NCI-H82 treated with DMSO at 0.1 percent for 48 hours (cell line): ENCODE results near the gene SAFB.

Experiments
- DNase-seq: peaks from one replicate; lab custom pipeline; 2025; ENCODE audit not compliant: unreplicated experiment; lab: John Stamatoyannopoulos, UW

The SAFB gene

DNA sequence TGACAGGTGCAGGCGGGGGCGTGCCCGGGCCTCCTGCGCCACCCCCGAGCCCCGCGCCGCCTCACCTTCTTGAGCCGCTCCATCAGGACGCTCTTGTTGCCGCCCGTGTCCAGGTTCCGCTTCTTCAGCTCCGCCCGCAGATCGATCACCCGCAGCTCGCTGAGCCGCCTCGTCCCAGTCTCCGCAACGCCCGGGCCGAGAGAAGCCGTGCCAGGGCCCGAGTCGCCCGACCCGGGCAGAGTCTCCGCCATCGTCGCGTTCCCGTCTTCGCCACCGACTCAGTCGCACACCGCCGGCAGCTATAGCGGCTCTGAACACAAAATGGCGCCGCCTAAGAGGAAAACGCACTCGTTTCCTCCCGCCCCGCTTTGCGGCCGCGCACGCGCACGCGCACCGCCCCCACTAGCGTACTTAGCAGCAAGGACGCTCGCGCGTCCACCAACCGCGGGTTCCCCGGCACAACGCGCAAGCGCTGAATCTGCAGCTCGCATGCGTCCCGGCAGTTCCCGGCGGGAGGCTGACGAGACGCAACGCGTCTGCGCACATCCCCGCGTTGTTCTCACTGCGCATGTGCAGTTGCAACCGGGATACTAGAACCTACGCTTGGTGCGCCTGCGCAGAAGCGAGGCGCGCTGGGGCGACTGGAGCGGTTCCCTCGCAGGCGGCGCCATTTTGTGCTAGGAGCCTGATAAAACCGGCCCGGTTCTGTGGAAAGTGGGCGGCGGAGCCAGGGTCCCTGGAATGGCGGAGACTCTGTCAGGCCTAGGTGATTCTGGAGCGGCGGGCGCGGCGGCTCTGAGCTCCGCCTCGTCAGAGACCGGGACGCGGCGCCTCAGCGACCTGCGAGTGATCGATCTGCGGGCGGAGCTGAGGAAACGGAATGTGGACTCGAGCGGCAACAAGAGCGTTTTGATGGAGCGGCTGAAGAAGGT is at the start of gene SAFB, which contains the start of gene SAFB2:
Gene SAFB (plus strand): TSS at position 619 of the 932 bp plus-strand sequence. CDS start 123 bp downstream, at position 742.
Gene SAFB2 (minus strand): TSS at position 312 of the 932 bp plus-strand sequence. CDS start 61 bp downstream, at position 251.
- DNase-seq: peak; percentile 89

DNA sequence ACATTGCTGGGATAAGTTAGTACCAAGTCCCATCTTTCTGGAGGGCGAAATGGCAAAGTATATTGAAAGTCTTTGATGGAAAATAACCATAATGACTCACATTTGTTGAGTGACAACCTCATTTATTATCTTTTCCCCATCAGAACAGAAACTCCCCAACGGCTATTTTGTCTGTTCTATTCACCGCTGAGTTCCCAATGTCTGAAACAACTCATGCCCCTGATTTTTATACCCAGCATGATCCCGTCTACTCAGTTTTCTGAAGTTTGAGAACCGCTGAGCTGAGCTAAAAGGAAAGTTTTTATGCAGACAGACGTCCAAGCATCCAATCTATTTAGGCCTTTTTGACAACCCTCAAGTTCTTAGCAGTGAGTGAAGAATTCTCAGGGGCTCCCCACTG is 47.3 kb upstream of the SAFB start:
- DNase-seq: no peak

DNA sequence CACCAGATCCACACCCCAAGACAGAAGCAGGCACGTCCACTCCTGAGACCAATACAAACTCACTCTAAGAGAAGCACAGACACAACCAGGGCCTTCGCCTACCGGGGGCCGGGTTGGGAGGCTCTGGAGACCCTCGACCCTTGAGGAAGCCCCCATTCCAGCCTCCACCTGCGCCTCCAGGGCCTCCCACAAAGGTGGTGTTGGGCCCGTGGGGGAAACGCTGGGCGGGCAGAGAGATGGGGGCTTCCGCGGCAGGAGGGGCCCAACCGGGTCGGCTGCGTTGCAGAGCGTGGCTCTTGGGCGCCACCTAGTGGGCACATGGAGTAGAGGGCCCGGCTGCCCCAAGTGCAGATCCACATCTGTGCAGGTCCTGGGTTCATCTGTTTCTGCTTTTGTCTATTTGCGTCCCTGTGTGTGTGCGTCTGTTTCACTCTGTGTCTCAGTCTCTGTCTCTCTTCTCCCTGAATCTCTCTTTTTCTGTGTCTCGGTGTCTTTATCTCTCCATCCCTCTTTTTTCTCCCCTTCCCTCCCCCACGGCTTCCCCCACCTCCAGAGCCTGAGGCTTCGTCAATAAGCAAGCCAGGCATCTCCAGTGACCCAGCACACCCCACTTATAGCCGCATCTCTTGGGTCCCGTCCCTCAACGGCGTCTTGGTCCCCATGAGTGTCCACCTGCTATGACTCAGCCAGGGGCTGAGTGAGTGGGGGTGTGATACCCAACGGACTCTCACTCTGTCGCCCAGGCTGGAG is 44.6 kb upstream of the SAFB start:
- peak; percentile 2 for DNase-seq

DNA sequence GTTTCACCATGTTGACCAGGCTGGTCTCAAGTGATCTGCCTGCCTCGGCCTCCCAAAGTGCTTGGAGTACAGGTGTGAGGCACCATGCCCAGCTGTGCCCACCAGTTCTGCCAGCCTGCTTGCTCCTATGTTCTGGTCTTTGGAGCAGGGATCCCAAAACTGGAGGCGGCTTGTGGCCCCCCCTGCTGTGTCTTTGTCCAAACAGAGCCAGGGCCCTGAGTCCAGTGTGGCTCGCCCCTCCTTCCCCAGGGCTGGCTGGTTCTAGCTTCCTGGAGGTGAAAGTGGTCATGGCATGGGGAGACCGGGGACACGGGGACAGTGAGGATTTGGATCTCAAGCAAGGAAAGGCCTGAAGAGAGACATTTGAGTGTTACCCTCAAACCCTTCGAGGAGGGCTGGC is 43.6 kb upstream of the SAFB start:
- DNase-seq: no peak

DNA sequence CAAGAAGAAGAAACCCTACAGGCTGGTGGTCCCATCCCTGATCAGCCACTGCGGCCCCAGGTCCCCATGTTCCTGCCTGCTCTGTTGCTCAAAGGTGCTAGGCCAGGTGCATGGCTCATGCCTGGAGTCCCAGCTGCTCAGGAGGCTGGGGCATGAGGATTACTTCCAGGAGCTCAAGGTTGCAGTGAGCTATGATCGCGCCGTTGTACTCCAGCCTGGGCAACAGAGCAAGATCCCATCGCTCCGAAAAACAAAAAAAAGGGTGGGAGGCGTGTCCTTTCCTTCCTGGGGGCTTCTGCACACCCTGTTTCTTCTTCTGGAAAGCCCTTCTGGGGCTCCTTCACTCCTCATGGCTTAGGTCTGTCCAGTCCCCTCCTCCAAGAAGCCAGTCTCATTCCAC is 43.2 kb upstream of the SAFB start:
- DNase-seq: no peak

DNA sequence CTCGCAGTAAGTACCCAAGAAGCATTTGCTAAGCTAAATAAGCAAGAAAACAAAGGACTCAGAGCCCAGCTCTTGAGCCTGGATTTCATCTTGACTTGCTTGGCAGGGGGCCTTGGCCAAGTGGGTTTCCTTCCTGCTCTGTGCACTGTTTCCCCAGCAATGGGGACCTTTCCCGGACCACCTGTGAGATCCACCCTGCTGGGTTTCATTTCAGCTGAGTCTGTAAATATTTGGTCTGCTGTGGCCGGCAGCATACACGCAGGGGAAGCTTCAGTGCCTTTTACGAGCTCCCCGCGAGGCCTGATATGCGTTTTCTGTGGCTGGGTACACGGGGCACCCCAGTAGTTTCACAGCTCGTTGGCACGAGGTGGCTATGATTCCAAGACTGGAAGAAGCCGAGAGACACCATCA is 42.7 kb upstream of the SAFB start:
- DNase-seq: no peak

DNA sequence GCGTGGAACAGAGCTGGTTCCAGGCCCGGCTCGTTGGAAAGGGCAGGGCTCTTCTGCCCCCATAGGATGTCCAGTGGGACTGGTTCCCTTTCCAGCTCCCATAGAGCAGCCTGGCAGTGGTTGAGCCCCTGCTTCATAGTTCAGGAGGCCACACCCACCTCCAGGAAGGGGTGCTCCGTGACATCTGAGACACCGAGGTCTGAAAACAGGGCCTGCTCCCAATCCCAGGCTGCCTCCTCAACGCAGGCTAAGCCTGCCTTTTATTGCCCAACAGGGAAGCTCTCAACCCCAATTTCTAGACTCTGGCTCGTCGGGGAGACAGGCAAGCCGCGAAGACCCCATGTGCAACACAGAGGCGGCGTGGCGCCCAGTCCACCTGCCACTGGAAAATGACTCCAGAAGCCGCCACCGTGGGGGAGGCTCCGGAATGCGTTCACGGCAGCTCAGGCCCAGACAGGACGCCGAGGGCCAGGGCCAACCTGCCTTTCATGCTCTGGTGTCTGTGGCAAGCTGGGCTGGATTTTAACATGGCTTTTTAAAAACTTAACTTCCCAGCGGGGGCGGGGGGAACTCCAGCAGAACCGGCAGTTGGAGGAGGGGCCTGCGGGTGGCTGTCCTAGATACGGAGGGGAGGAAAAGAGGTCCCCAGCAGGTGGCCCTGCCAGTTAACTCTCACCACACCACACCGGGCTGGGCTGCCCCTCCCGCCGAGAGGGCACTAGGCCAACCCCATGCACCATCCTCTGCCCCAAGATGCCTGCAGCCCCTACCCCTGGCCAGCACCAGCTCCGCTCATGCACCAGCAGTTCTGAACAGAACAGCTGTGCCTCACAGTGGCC is 37.2 kb upstream of the SAFB start:
- no peak for DNase-seq

DNA sequence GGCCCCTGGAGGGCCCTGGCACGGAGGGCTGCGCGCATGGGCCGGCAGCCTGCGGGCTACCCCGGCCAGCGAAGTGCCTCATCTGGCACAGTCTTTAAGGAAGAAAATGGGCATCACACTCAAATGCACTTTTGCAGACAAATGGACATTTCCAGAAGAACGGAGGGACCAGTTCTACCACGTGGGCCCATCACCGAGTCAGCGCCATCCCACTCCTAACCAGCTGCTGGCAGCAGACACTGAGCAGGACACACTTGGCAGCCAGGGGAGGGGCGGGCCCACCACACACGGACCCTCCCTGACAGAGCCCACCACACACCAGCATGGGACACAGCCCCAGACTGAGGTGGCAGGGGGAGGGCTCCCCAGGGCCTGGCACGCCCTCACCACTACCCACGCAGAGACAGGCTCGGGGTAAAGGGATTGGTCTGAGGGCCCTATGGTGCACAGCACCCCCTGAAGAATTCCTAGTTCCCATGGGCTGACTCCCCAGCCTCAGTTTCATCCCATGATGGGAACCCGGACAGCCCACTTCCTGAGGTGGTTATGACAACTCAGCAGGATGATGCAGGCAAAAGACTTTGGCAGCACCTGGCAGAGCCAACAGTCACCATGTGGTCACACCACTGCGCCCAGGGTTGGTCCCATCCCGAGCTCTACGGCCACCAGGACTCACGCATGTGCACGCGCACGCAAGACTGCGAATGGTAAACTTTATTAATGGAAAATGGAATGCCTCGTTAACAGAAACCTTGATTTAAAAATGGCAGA is 36.4 kb upstream of the SAFB start:
- no peak for DNase-seq

DNA sequence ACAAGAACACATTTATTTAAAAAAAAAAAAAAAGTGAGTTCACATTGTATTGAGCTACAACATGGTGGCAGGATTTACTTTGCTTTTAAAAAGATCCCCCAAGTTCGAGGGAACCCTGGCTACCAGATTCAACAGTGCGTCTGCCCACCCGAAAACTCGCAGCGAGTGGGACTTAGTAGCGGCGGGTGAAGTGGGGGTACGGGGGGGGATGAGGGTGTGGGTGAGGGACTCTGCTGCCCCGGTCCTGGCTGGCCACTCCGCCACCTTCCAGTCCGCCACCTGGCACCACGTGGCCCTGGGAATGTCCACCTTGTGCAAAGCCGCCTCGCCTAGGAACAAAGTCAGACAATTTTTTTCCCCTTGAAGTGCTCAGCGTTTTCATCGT is 35.8 kb upstream of the SAFB start:
- DNase-seq: no peak

DNA sequence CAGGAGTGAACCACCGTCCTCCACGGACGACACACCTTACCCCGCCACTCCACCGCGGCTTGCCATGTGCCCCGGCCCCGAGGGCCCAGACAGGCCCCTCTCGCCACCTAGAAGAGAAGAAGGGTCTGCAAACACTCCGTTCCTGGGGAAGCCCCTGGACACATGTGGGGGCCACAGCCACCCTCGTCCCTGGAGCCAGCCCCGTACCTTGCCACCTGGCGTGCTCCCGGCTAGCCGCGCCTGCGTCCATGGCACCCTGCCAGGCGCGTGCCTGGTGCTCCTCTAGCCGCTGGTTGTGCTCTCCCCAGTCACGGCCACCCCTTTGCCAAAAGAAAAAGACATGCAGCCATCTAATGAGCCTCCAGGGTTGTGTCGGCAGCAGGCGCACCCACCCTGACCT is 35.2 kb upstream of the SAFB start:
- no peak for DNase-seq

DNA sequence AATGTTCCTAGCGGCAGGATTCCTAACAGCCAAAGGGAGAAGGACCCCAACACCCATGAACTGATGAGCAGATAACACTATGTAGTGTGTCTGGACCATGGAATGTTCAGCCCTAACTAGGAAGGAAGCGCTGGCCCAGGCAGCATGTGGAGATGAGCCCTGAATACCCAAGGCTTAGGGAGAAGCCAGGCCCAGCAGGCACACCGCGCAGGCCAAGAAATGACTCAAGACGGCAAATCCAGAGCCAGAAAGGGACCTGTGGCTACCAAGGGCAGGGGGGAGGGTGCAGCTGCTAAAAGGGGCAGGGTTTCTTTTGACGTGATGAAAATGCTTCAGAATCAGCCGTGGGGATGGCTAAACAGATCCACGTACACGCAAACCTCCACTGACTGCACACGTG is 34.4 kb upstream of the SAFB start:
- no peak for DNase-seq

DNA sequence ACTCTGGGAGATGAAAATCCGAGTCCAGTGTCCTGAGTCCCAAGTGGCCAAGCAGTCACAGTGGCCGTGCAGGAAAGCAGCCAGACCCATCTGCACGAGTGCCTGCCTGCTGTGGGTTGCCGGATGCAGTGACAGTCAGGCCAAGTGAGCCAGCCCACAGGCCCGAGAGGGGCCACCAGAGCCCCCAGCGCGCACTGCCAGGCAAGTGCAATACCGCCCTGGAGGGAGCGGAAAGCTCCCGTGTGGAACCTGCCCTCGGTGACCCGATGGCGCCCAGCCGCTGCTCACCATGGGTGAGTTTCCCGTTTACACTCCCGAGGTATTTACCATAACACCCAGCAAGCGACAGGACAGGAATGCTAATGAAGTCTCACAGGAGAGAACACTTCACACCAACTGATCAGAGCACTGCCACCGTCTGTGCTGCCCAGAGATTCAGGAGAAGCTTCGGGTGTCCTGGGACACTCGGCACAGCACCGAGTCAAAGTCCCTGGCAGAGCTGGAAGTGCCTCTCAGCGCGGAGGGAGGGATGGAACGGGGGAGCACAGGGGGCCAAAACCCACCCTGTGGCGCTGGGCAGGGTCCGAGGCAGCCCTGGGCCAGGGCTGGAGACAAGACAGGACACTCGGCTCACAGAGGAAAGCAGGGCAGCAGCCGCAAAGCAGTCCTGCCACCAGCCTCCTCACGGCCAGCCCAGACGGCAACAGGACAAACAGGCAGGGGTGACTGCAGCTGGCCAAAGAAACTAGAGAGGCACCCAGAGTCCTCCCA is 33.8 kb upstream of the SAFB start:
- DNase-seq: no peak

DNA sequence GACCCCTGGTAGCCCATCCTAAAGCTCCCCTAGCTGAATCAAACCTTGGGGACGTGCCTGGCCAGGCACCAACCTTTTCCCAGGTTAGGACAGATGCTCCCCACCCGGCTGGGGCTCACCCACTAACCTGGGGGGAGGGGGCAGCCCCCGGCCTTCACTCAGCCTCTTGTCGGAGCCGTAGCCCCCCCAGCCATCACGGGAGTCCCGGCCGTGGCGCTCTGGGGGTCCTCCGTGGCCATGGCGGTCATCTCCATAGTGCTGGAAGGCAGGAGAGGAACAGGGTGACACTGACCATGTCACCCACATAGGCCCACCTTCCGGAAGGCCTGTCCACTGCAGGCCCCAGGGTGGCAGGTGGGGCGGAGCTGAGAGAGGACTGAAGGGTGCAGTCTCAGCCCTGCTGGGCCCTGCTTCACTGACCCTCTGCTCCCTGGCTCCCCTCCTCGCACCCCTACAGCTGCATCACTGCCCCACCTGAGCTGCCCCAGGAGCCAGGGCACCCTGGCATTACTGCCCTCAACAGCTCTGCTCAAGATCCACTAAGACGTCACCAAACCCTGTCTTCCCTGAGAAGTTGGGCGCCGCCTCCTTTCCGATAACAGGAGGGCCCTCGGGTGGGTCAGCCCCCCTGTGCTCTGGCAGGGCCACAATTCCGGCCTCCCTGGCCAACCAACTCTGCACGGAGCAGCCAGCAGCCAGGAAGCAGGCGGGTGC is 32.6 kb upstream of the SAFB start:
- no peak for DNase-seq

DNA sequence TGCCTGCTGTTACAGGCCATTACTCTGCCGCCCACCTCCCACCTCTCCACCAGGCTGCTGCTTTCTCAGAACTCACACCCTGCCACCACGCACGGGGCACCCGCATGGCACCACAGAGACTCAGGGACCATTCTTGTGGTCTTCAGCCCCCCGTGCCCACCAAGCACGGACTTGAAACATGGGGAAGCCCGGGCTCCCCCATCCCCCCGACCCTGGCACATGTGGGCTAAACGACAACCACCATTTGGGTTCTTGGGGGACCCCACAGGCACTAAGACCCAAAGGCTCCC is 32.1 kb upstream of the SAFB start:
- DNase-seq: no peak

DNA sequence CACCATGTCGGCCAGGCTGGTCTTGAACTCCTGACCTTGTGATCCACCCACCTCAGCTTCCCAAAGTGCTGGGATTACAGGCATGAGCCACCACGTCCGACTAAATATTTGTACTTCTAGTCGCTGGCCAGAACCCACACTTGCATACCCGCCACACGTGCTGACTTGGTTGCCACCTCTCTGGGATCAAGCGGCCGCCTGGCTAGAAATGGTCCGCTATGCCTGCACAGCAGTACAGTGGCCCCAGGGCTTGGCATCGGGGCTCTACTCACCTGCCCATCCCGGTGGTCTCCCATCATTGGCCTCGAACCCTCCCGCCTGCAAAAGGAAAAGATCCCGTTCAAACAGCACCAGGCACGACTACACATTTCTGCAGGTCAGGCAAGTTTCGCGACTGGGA is 31.4 kb upstream of the SAFB start:
- DNase-seq: no peak

DNA sequence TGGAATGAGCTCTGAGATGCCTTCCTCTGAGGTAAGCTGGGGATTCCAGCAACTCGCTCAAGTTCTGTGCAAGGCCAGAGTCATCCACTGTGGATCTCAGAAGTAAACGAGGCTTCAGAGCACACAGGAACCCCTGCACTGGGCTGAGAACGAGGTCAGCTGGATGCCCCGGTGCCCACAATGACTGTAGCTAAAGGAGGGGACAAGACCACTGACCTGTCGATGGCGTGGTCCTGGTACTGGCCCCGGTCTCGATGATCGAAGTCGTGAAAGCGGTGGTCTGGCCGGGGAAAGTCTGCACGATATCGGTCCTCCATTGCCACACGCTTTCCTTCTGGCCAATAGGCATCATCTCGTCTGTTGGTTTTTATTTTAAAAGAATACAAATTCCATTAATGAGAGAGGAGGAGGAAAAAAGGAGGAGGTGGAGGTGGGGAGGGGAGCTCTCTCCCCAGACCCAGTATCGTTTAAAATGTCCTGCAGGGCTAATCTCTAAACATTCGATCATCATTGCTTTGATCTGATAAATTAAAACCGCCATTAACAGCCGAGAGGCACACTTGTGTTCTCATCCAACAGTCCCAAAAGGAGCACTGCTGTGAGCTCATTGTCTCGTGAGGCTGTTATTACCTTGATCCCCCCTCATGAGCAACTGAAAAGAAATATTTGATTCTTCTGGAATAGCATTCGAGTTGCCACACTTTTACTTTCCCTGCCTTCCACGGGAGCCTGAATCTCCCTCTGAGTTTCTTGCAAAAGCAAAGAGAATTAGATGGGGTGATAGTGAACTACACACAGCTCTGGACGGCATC is 30.1 kb upstream of the SAFB start:
- no peak for DNase-seq

DNA sequence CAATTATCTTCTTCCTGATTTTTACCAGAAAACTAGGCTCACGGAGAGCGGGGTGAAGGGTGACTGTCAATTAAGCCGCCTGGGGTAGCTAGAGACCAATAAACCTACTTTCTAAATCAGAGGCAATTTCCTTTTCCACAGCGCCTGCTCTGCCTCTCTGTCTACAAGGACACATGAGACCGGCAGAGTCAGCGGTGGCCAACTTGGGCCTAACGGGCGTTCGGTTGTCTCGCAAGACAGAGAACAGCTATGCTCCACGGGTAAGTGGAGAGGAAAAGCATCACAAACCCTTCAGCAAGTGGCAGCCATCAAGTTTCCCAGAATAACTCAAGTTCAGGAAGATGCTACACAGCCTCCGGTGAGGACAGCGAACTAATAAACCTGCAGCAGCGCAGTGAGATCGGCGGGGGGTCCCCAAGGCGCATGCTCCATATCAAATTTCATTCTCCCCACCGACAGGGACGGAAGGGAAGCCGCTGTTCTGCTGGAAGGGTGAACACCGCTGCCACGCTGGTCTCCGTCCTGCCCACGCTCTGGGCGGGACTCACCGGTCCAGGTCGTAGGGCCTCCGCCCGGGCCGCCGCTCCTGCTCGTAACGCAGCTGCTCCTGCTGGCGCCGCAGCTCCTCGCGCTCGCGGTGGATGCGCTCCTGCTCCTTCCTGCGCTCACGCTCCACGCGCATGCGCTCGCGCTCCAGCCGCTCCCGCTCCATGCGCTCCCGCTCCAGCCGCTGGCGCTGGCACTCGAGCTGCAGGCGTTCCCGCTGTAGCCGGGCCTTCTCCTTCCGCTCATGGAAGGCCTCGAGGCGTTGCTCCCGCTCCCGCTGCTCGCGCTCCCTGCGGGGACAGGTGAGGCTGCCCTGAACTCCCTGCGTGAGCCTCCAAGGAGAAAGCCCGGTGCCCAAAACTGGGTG is 29.3 kb upstream of the SAFB start:
- DNase-seq: no peak
